HL-60 (cell line): ENCODE measurements around the gene SLC38A4.

Experiments used
- DNase-seq, 2 experiments: peaks; one replicate each; pipeline ENCODE4 v3.0.0-alpha.2; 2010 to 2020; ENCODE audit warnings: low read depth in 1 of 2, low spot score in 1 of 2
- H3K27ac ChIP-seq: fragments of 250-450 bp; sonication (Bioruptor Pico); replicated peaks from 2 replicates; pipeline ENCODE4 v1.5.1; 2020; ENCODE audit warnings: mild to moderate bottlenecking, moderate library complexity
- H3K27me3 ChIP-seq: fragments of 250-450 bp; sonication (Bioruptor Pico); 2 replicates; pipeline ENCODE4 v1.5.1; 2021; ENCODE audit warnings: mild to moderate bottlenecking, moderate library complexity; ENCODE audit not compliant: insufficient read depth, poor library complexity, severe bottlenecking
- H3K4me3 ChIP-seq: replicated peaks from 2 replicates; pipeline ENCODE4 v1.5.1; 2011; ENCODE audit warnings: mild to moderate bottlenecking, control low read depth, low read length; ENCODE audit not compliant: insufficient read depth
- GABPA ChIP-seq: IDR thresholded peaks from 2 replicates; pipeline ENCODE4 v1.6.1; 2012; ENCODE audit warnings: low read depth
- POLR2AphosphoS5 ChIP-seq: IDR thresholded peaks from 2 replicates; pipeline ENCODE4 v1.6.1; 2012; ENCODE audit warnings: low read depth
- SPI1 ChIP-seq: IDR thresholded peaks from 2 replicates; pipeline ENCODE4 v1.6.1; 2012; ENCODE audit warnings: low read depth, mild to moderate bottlenecking, borderline replicate concordance
- TF ChIP-seq, protein P1 (sequence below): IDR thresholded peaks from 2 replicates; pipeline ENCODE4 v1.6.1; 2012; ENCODE audit warnings: low read depth; ENCODE audit not compliant: insufficient replicate concordance
- TF ChIP-seq, protein P2 (sequence below): IDR thresholded peaks from one replicate; pipeline ENCODE4 v1.5.1; 2011; ENCODE audit warnings: low read length, control low read depth, inconsistent platforms; ENCODE audit not compliant: insufficient read depth

The SLC38A4 gene

DNA sequence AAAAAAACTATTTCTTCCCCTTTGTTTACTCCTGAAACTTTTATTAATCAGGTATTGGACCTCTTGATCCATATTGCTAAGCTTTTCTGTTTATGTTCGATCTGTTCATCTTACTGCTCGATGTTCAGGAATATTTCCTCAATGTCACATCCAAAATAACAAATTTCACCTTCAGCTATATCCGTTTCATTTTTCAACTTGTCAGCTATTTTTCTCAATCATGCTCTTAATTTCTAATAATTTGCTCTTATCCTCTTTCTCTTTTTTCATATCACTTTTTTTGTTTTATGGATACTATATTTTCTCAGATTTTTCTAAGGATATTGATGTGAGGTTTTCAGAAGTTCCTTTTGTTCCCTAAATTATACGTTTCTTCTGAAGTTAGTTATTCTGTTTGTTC is 29.8 kb downstream of the SLC38A4 start:
- DNase-seq: no peak
- Histone ChIP-seq H3K27me3 (peaks cover 5% of the 10 kb centered on the region), H3K4me3 (no peak overlapping the region)

DNA sequence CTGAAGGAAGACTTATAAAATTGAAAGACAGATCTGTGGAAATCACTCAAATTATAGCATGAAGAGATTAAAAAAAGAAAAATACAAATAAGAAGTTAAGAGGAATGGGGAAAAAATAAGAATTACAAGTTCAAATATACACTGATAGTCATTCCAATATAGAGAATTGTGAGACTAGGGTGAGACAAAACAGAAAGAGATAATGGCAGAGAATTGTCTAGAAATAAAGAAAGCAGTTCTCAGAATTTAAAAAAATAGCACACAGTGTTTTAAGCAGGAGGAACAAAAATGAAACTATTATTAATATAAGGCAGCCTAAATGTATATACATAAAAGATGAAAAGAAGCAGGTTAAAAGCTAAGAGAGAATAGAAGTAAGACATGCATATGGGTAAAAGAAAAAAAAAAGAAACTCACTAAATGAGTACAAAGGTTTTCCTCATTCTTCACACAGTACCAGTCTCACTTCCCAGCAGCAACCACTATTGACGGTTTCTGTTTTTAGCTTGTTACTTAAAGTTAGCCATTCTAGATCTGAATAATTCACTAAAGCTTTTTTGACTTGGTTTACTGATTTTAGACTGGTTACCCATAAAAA is 31.1 kb downstream of the SLC38A4 start:
- H3K27me3 ChIP-seq: peaks cover 5% of the 10 kb centered on the region
- no peak overlapping the region for H3K4me3 ChIP-seq
- TF ChIP-seq GABPA (no peak), SPI1 (no peak), POLR2AphosphoS5 (no peak)
- TF ChIP-seq, protein P1, sequence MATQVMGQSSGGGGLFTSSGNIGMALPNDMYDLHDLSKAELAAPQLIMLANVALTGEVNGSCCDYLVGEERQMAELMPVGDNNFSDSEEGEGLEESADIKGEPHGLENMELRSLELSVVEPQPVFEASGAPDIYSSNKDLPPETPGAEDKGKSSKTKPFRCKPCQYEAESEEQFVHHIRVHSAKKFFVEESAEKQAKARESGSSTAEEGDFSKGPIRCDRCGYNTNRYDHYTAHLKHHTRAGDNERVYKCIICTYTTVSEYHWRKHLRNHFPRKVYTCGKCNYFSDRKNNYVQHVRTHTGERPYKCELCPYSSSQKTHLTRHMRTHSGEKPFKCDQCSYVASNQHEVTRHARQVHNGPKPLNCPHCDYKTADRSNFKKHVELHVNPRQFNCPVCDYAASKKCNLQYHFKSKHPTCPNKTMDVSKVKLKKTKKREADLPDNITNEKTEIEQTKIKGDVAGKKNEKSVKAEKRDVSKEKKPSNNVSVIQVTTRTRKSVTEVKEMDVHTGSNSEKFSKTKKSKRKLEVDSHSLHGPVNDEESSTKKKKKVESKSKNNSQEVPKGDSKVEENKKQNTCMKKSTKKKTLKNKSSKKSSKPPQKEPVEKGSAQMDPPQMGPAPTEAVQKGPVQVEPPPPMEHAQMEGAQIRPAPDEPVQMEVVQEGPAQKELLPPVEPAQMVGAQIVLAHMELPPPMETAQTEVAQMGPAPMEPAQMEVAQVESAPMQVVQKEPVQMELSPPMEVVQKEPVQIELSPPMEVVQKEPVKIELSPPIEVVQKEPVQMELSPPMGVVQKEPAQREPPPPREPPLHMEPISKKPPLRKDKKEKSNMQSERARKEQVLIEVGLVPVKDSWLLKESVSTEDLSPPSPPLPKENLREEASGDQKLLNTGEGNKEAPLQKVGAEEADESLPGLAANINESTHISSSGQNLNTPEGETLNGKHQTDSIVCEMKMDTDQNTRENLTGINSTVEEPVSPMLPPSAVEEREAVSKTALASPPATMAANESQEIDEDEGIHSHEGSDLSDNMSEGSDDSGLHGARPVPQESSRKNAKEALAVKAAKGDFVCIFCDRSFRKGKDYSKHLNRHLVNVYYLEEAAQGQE: no peak
- TF ChIP-seq, protein P2, sequence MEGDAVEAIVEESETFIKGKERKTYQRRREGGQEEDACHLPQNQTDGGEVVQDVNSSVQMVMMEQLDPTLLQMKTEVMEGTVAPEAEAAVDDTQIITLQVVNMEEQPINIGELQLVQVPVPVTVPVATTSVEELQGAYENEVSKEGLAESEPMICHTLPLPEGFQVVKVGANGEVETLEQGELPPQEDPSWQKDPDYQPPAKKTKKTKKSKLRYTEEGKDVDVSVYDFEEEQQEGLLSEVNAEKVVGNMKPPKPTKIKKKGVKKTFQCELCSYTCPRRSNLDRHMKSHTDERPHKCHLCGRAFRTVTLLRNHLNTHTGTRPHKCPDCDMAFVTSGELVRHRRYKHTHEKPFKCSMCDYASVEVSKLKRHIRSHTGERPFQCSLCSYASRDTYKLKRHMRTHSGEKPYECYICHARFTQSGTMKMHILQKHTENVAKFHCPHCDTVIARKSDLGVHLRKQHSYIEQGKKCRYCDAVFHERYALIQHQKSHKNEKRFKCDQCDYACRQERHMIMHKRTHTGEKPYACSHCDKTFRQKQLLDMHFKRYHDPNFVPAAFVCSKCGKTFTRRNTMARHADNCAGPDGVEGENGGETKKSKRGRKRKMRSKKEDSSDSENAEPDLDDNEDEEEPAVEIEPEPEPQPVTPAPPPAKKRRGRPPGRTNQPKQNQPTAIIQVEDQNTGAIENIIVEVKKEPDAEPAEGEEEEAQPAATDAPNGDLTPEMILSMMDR: no peak
- no peak for DNase-seq
- no peak overlapping the region; the same call in 1 of the 2 replicates for H3K27ac ChIP-seq

More for the DNA sequence above, 29.8 kb downstream of the SLC38A4 start:
- H3K27ac ChIP-seq: no peak overlapping the region
- TF ChIP-seq POLR2AphosphoS5 (no peak), SPI1 (no peak), GABPA (no peak)
- TF ChIP-seq, protein P2: no peak
- TF ChIP-seq, protein P1: no peak

DNA sequence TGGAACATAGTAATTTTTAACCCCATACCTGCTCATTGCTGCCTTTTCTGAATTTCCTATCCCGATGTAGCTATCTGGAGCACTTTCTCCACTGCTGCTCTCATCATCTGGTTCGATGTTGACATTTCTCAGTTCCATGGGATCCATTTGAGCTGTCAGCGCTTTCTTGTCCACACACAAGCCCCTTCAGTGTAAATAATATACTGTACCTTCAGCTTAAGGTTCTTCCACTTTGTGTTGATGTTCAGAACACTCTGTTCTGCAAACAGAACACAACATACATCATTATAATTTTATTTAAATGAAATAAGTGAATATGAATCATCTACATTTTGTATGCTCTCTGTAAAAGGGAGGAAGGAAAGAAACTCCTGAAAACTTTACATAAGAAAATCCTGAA is 32.9 kb downstream of the SLC38A4 start:
- Histone ChIP-seq H3K27me3 (peaks cover 5% of the 10 kb centered on the region), H3K27ac (no peak overlapping the region), H3K4me3 (no peak overlapping the region)
- TF ChIP-seq GABPA (no peak), POLR2AphosphoS5 (no peak), SPI1 (no peak)
- TF ChIP-seq, protein P1: no peak
- TF ChIP-seq, protein P2: no peak
- no peak for DNase-seq
